ENCODE results near the gene CARMIL3.

- TF ChIP-seq, protein P1, sequence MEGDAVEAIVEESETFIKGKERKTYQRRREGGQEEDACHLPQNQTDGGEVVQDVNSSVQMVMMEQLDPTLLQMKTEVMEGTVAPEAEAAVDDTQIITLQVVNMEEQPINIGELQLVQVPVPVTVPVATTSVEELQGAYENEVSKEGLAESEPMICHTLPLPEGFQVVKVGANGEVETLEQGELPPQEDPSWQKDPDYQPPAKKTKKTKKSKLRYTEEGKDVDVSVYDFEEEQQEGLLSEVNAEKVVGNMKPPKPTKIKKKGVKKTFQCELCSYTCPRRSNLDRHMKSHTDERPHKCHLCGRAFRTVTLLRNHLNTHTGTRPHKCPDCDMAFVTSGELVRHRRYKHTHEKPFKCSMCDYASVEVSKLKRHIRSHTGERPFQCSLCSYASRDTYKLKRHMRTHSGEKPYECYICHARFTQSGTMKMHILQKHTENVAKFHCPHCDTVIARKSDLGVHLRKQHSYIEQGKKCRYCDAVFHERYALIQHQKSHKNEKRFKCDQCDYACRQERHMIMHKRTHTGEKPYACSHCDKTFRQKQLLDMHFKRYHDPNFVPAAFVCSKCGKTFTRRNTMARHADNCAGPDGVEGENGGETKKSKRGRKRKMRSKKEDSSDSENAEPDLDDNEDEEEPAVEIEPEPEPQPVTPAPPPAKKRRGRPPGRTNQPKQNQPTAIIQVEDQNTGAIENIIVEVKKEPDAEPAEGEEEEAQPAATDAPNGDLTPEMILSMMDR (IDR thresholded peaks at IDR 0.05 in 2 of 3, conservative IDR thresholded peaks at IDR 0.05 in 1 of 3; ENCODE audit: borderline replicate concordance in 1 of 3, insufficient read depth in 1 of 3, low read depth in 2 of 3, low read length in 2 of 3) = no peak
- TF ChIP-seq EZH2 (IDR thresholded peaks at IDR 0.05) (no peak), SIN3A (IDR thresholded peaks at IDR 0.05; ENCODE audit: low read depth) (no peak), POLR2A (IDR thresholded peaks at IDR 0.05; ENCODE audit: borderline replicate concordance, extremely low read depth, insufficient read depth, insufficient read length) (no peak), POLR2AphosphoS5 (IDR thresholded peaks at IDR 0.05; ENCODE audit: low read depth, low read length) (no peak), ZNF274 (IDR thresholded peaks at IDR 0.05; ENCODE audit: low read depth, low read length) (no peak), ZFX (IDR thresholded peaks at IDR 0.05) (no peak)
Observed at GRCh38 chr14:24077086-24077485, 25.3 kb downstream of the CARMIL3 start.

Data from HCT116 (cell line).